ENCODE results near the gene MYO18A. TPM values are rescaled to one million over a fixed set of nuclear protein-coding genes. Genes with fewer than 3 reads are reported as not detected.
A peak's percentile ranks its signal among the peaks of the same experiment; 100 is the strongest.

Gene MYO18A
- total RNA-seq, 5 donors from 2014 or later (not counting 1 experiment from before 2014, with no cell fraction given) = 119 to 151 (median 145) TPM

- ATAC-seq (replicated peaks in 1 of 4) (no peak), DNase-seq (no peak)
- H3K9me3 Mint-ChIP-seq = no peaks in the 10 kb centered on the region
- Histone ChIP-seq H3K36me3 (ENCODE audit: control insufficient read depth in 2 of 2, extremely low read depth in 1 of 2, insufficient read depth in 1 of 2, low read length in 1 of 2) (peaks cover 11 to 78% of the 10 kb centered on the region in 2 donors), H3K9me3 (no peaks in the 10 kb centered on the region), H3K27me3 (replicated peaks in 1 of 2; ENCODE audit: control insufficient read depth in 2 of 2, extremely low read depth in 1 of 2, insufficient read depth in 2 of 2, low read length in 1 of 2) (no peaks in the 10 kb centered on the region), H3K4me3 (ENCODE audit: control insufficient read depth in 1 of 2, extremely low read depth in 1 of 2, low read length in 1 of 2) (no peak overlapping the region), H3K27ac (ENCODE audit: low read length) (no peak overlapping the region), H3K4me1 (ENCODE audit: control insufficient read depth in 1 of 2, extremely low read depth in 1 of 2, insufficient read depth in 2 of 2, low read length in 2 of 2) (peaks cover 0 to 27% of the 10 kb centered on the region in 2 experiments)
- no peaks in the 10 kb centered on the region for H3K27me3 Mint-ChIP-seq
- peaks cover 26% of the 10 kb centered on the region for H3K36me3 Mint-ChIP-seq
- ChIA-PET CTCF (interaction anchor here in 1 of 2 donors (1.2 to 3.8 kb wide), 3 partner anchors 145 to 388 kb away, joined by 3 to 74 read pairs (median 9); no protein-coding TSS in a partner anchor), POLR2A (no interaction called here)
- no peak overlapping the region for H3K27ac Mint-ChIP-seq
- WGBS (ENCODE audit: insufficient coverage) = 96% methylated on average over 8 of the region's 9 CpGs
- no peak overlapping the region for H3K4me3 Mint-ChIP-seq
- peaks cover 5 to 8% (median 8%) of the 10 kb centered on the region in 3 donors for H3K4me1 Mint-ChIP-seq
These were observed 64.8 kb downstream of the MYO18A start for GRCh38 chr17:29115435-29115834.

- no peak overlapping the region for H3K4me3 ChIP-seq (ENCODE audit: control insufficient read depth in 1 of 2, extremely low read depth in 1 of 2, low read length in 1 of 2)
- CTCF ChIA-PET = interaction anchor here (0.8 to 3.8 kb wide), 4 partner anchors 10 to 295 kb away, joined by 3 to 74 read pairs (median 4); no protein-coding TSS in a partner anchor
- no peaks in the 10 kb centered on the region for H3K9me3 ChIP-seq
- POLR2A ChIA-PET = interaction anchor here in 1 of 2 donors (0.5 to 0.6 kb wide), 3 partner anchors 131 to 1038 kb away, joined by 3 to 6 read pairs (median 4); no protein-coding TSS in a partner anchor
- Mint-ChIP-seq H3K36me3 (peaks cover 30% of the 10 kb centered on the region), H3K27me3 (no peaks in the 10 kb centered on the region), H3K4me3 (no peak overlapping the region), H3K27ac (no peak overlapping the region), H3K9me3 (no peaks in the 10 kb centered on the region), H3K4me1 (peaks cover 5 to 8% (median 8%) of the 10 kb centered on the region in 3 donors)
- peaks cover 10 to 81% of the 10 kb centered on the region in 2 donors for H3K36me3 ChIP-seq (ENCODE audit: control insufficient read depth in 2 of 2, extremely low read depth in 1 of 2, insufficient read depth in 1 of 2, low read length in 1 of 2)
- no peak overlapping the region for H3K27ac ChIP-seq (ENCODE audit: low read length)
- H3K4me1 ChIP-seq (ENCODE audit: control insufficient read depth in 1 of 2, extremely low read depth in 1 of 2, insufficient read depth in 2 of 2, low read length in 2 of 2) = peaks cover 0 to 27% of the 10 kb centered on the region in 2 experiments
- DNase-seq (no peak), ATAC-seq (replicated peaks in 1 of 4) (no peak)
- 95% methylated on average over 2 of the region's 5 CpGs for WGBS (ENCODE audit: insufficient coverage)
- H3K27me3 ChIP-seq (replicated peaks in 1 of 2; ENCODE audit: control insufficient read depth in 2 of 2, extremely low read depth in 1 of 2, insufficient read depth in 2 of 2, low read length in 1 of 2) = no peaks in the 10 kb centered on the region
These were observed 66.1 kb downstream of the MYO18A start for GRCh38 chr17:29114141-29114540.

GRCh38 chr17:29113334-29113733 lies 66.9 kb downstream of the MYO18A start:
- Mint-ChIP-seq H3K4me1 (peaks cover 5 to 8% (median 8%) of the 10 kb centered on the region in 3 donors), H3K4me3 (no peak overlapping the region), H3K36me3 (peaks cover 31% of the 10 kb centered on the region), H3K27ac (no peak overlapping the region), H3K9me3 (no peaks in the 10 kb centered on the region), H3K27me3 (no peaks in the 10 kb centered on the region)
- Histone ChIP-seq H3K9me3 (no peaks in the 10 kb centered on the region), H3K4me1 (ENCODE audit: control insufficient read depth in 1 of 2, extremely low read depth in 1 of 2, insufficient read depth in 2 of 2, low read length in 2 of 2) (peaks cover 0 to 27% of the 10 kb centered on the region in 2 experiments), H3K36me3 (ENCODE audit: control insufficient read depth in 2 of 2, extremely low read depth in 1 of 2, insufficient read depth in 1 of 2, low read length in 1 of 2) (peaks cover 2 to 81% of the 10 kb centered on the region in 2 donors), H3K27ac (ENCODE audit: low read length) (no peak overlapping the region), H3K27me3 (replicated peaks in 1 of 2; ENCODE audit: control insufficient read depth in 2 of 2, extremely low read depth in 1 of 2, insufficient read depth in 2 of 2, low read length in 1 of 2) (no peaks in the 10 kb centered on the region), H3K4me3 (ENCODE audit: control insufficient read depth in 1 of 2, extremely low read depth in 1 of 2, low read length in 1 of 2) (no peak overlapping the region)
- ChIA-PET CTCF (interaction anchor here (0.8 to 1.2 kb wide), 3 partner anchors 11 to 295 kb away, joined by 3 to 4 read pairs (median 3); no protein-coding TSS in a partner anchor), POLR2A (interaction anchor here in 1 of 2 donors (0.6 kb wide), 1 partner anchor 1039 kb away, joined by 4 read pairs; no protein-coding TSS in a partner anchor)
- ATAC-seq (replicated peaks in 1 of 4) = no peak
- WGBS (ENCODE audit: insufficient coverage) = 90% methylated on average over 6 of the region's 6 CpGs
- no peak for DNase-seq

GRCh38 chr17:29112771-29113295 lies 67.4 kb downstream of the MYO18A start:
- H3K36me3 ChIP-seq (ENCODE audit: control insufficient read depth in 2 of 2, extremely low read depth in 1 of 2, insufficient read depth in 1 of 2, low read length in 1 of 2) = peaks cover 2 to 81% of the 10 kb centered on the region in 2 donors
- H3K27ac ChIP-seq (ENCODE audit: low read length) = no peak overlapping the region
- H3K9me3 ChIP-seq = no peaks in the 10 kb centered on the region
- POLR2A ChIA-PET = no interaction called here
- no peaks in the 10 kb centered on the region for H3K9me3 Mint-ChIP-seq
- no peak overlapping the region for H3K4me3 ChIP-seq (ENCODE audit: control insufficient read depth in 1 of 2, extremely low read depth in 1 of 2, low read length in 1 of 2)
- H3K27me3 ChIP-seq (replicated peaks in 1 of 2; ENCODE audit: control insufficient read depth in 2 of 2, extremely low read depth in 1 of 2, insufficient read depth in 2 of 2, low read length in 1 of 2) = no peaks in the 10 kb centered on the region
- no peak for ATAC-seq (replicated peaks in 1 of 4)
- no peaks in the 10 kb centered on the region for H3K27me3 Mint-ChIP-seq
- peaks cover 5 to 8% (median 8%) of the 10 kb centered on the region in 3 donors for H3K4me1 Mint-ChIP-seq
- no peak overlapping the region for H3K4me3 Mint-ChIP-seq
- peaks cover 34% of the 10 kb centered on the region for H3K36me3 Mint-ChIP-seq
- H3K27ac Mint-ChIP-seq = no peak overlapping the region
- peaks cover 0 to 27% of the 10 kb centered on the region in 2 experiments for H3K4me1 ChIP-seq (ENCODE audit: control insufficient read depth in 1 of 2, extremely low read depth in 1 of 2, insufficient read depth in 2 of 2, low read length in 2 of 2)
- DNase-seq = no peak
- CTCF ChIA-PET = interaction anchor here (0.8 to 2.4 kb wide), 3 partner anchors 143 to 148 kb away, joined by 3 to 14 read pairs (median 12); no protein-coding TSS in a partner anchor
- 100% methylated on average over 3 of the region's 11 CpGs for WGBS (ENCODE audit: insufficient coverage)

- H3K9me3 ChIP-seq = no peaks in the 10 kb centered on the region
- Mint-ChIP-seq H3K27ac (no peak overlapping the region), H3K9me3 (no peaks in the 10 kb centered on the region), H3K36me3 (peaks cover 35% of the 10 kb centered on the region), H3K27me3 (no peaks in the 10 kb centered on the region), H3K4me3 (no peak overlapping the region), H3K4me1 (peaks cover 2 to 5% (median 2%) of the 10 kb centered on the region in 3 donors)
- WGBS (ENCODE audit: insufficient coverage) = 47% methylated on average over 7 of the region's 20 CpGs
- H3K4me1 ChIP-seq (ENCODE audit: control insufficient read depth in 1 of 2, extremely low read depth in 1 of 2, insufficient read depth in 2 of 2, low read length in 2 of 2) = peaks cover 0 to 19% of the 10 kb centered on the region in 2 experiments
- H3K27me3 ChIP-seq (replicated peaks in 1 of 2; ENCODE audit: control insufficient read depth in 2 of 2, extremely low read depth in 1 of 2, insufficient read depth in 2 of 2, low read length in 1 of 2) = no peaks in the 10 kb centered on the region
- POLR2A ChIA-PET = no interaction called here
- CTCF ChIA-PET = interaction anchor here (0.8 to 2.4 kb wide), 4 partner anchors 144 to 147 kb away, joined by 3 to 14 read pairs (median 8); no protein-coding TSS in a partner anchor
- peak; percentile 15 to 74 (median 54) for DNase-seq
- peak; percentile 68 to 77 (median 70) for ATAC-seq (replicated peaks in 1 of 4)
- no peak overlapping the region for H3K4me3 ChIP-seq (ENCODE audit: control insufficient read depth in 1 of 2, extremely low read depth in 1 of 2, low read length in 1 of 2)
- H3K36me3 ChIP-seq (ENCODE audit: control insufficient read depth in 2 of 2, extremely low read depth in 1 of 2, insufficient read depth in 1 of 2, low read length in 1 of 2) = peaks cover 4 to 84% of the 10 kb centered on the region in 2 donors
- H3K27ac ChIP-seq (ENCODE audit: low read length) = no peak overlapping the region
These were observed 68.2 kb downstream of the MYO18A start for GRCh38 chr17:29111816-29112499.

- no peaks in the 10 kb centered on the region for H3K9me3 ChIP-seq
- 100% methylated on average over 9 of the region's 16 CpGs for WGBS (ENCODE audit: insufficient coverage)
- H3K4me1 ChIP-seq (ENCODE audit: control insufficient read depth in 1 of 2, extremely low read depth in 1 of 2, insufficient read depth in 2 of 2, low read length in 2 of 2) = peaks cover 0 to 12% of the 10 kb centered on the region in 2 experiments
- H3K9me3 Mint-ChIP-seq = no peaks in the 10 kb centered on the region
- H3K27ac ChIP-seq (ENCODE audit: low read length) = no peak overlapping the region
- no peak overlapping the region for H3K4me3 ChIP-seq (ENCODE audit: control insufficient read depth in 1 of 2, extremely low read depth in 1 of 2, low read length in 1 of 2)
- H3K4me3 Mint-ChIP-seq = no peak overlapping the region
- CTCF ChIA-PET = interaction anchor here in 1 of 2 donors (2.4 kb wide), 1 partner anchor 145 kb away, joined by 14 read pairs; no protein-coding TSS in a partner anchor
- H3K27me3 Mint-ChIP-seq = no peaks in the 10 kb centered on the region
- peaks cover 42% of the 10 kb centered on the region for H3K36me3 Mint-ChIP-seq
- DNase-seq = no peak
- ATAC-seq (replicated peaks in 1 of 4) = no peak
- H3K4me1 Mint-ChIP-seq = no peaks in the 10 kb centered on the region
- peaks cover 15 to 95% of the 10 kb centered on the region in 2 donors for H3K36me3 ChIP-seq (ENCODE audit: control insufficient read depth in 2 of 2, extremely low read depth in 1 of 2, insufficient read depth in 1 of 2, low read length in 1 of 2)
- H3K27me3 ChIP-seq (replicated peaks in 1 of 2; ENCODE audit: control insufficient read depth in 2 of 2, extremely low read depth in 1 of 2, insufficient read depth in 2 of 2, low read length in 1 of 2) = no peaks in the 10 kb centered on the region
- POLR2A ChIA-PET = no interaction called here
- no peak overlapping the region for H3K27ac Mint-ChIP-seq
These were observed 69.8 kb downstream of the MYO18A start for GRCh38 chr17:29110372-29110757.
